Activated CD8-positive, alpha-beta T cell treated with anti-CD3 and anti-CD28 coated beads, Interleukin-2, amount 10 ng/mL, durations not matched to agents 7 days and 5 days (primary cell): ENCODE results near the gene WNK2. TPM values are rescaled to one million over a fixed set of nuclear protein-coding genes. Genes with fewer than 3 reads are reported as not detected.

Source experiments
- ATAC-seq: fragments of 150-1000 bp; cut with Tn5 transposase; one replicate; pipeline ENCODE4 v1.10.0; 2021; ENCODE audit warnings: moderate library complexity
- CTCF ChIA-PET: fragments of 350-600 bp; sonication (Branson Sonifier 250); formaldehyde crosslinking; loops from one replicate; lab custom pipeline; 2021; ENCODE audit warnings: antibody characterized with exemption; lab: Charles Lee
- POLR2A ChIA-PET: fragments of 350-600 bp; sonication (Branson Sonifier 250); formaldehyde crosslinking; loops from one replicate; lab custom pipeline; 2021; ENCODE audit warnings: antibody characterized with exemption; lab: Charles Lee
- DNase-seq: peaks from one replicate; pipeline ENCODE4 v3.0.0-alpha.2; 2020
- H3K27ac Mint-ChIP-seq: one replicate; pipeline ENCODE4 v1.8.0; 2021; ENCODE audit warnings: mild to moderate bottlenecking, mixed read lengths
- H3K27me3 Mint-ChIP-seq: one replicate; pipeline ENCODE4 v1.8.0; 2021; ENCODE audit warnings: low read depth, mixed read lengths
- H3K36me3 Mint-ChIP-seq: one replicate; pipeline ENCODE4 v1.8.0; 2021; ENCODE audit warnings: low read depth, mixed read lengths
- H3K4me1 Mint-ChIP-seq: one replicate; pipeline ENCODE4 v1.8.0; 2021; ENCODE audit warnings: low read depth, mixed read lengths
- H3K4me3 Mint-ChIP-seq: one replicate; pipeline ENCODE4 v1.8.0; 2021; ENCODE audit warnings: mild to moderate bottlenecking, mixed read lengths
- H3K9me3 Mint-ChIP-seq: one replicate; pipeline ENCODE4 v1.8.0; 2022; ENCODE audit warnings: mixed read lengths; ENCODE audit not compliant: insufficient read depth
- total RNA-seq, 2 experiments: library from RNA; stranded (reverse); gene quantifications; one replicate each; pipeline ENCODE4 v1.2.3, GENCODE V29; 2021

WNK2 gene
- total RNA-seq, 2 experiments from 2014 or later, result not detected

- no peak for ATAC-seq
- ChIA-PET CTCF (no interaction called here), POLR2A (no interaction called here)
- Mint-ChIP-seq H3K4me1 (no peaks in the 10 kb centered on the region), H3K27ac (no peak overlapping the region), H3K4me3 (no peak overlapping the region), H3K27me3 (peaks cover 28% of the 10 kb centered on the region), H3K36me3 (no peaks in the 10 kb centered on the region), H3K9me3 (no peaks in the 10 kb centered on the region)
- no peak for DNase-seq
These were observed 102.6 kb downstream of the WNK2 start for GRCh38 chr9:93286252-93287188.

DNA sequence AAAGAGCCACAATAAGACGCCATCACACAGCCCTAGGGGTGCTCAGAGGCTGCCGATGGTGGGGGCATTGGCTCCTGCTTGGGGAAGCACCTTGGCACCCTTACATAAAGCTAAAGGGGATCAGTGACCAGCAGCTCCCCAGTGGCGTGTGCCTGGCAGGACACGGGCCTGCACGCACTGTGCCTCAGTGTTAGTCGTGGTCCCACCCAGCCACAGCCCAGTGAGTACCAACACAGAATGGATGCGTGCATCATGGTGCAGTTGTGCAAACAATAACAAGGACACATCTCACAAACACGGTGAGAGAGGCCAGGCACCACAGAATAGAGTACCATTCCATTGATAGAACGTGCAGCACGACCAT, 103.2 kb downstream of the WNK2 start:
- DNase-seq, result no peak
- no peak overlapping the region for H3K27ac Mint-ChIP-seq

DNA sequence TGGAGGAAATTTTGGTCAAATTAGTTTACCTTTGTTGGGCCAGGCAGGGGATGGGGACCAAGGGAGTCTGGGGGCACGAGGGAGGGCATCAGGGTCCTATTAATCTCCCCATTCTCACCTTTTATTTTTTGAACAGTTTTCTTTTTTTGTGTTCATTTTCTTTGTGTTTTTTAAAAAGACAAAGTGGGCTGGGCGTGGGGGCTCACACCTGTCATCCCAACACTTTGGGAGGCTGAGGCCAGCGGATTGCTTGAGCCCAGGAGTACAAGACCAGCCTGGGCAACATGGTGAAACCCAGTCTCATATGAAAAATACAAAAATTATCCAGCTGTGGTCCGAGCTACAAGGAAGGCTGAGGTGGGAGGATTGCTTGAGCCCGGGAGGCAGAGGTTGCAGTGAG, 103.7 kb downstream of the WNK2 start:
- H3K27me3 Mint-ChIP-seq, result peaks cover 22% of the 10 kb centered on the region
- H3K27ac Mint-ChIP-seq, result no peak overlapping the region
- H3K36me3 Mint-ChIP-seq, result no peaks in the 10 kb centered on the region
- no peaks in the 10 kb centered on the region for H3K4me1 Mint-ChIP-seq
- no peak overlapping the region for H3K4me3 Mint-ChIP-seq
- ATAC-seq, result no peak
- CTCF ChIA-PET, result no interaction called here
- POLR2A ChIA-PET, result no interaction called here
- no peak for DNase-seq
- no peaks in the 10 kb centered on the region for H3K9me3 Mint-ChIP-seq

More for the DNA sequence above, 103.2 kb downstream of the WNK2 start:
- ChIA-PET POLR2A (no interaction called here), CTCF (no interaction called here)
- Mint-ChIP-seq H3K27me3 (peaks cover 22% of the 10 kb centered on the region), H3K36me3 (no peaks in the 10 kb centered on the region), H3K4me1 (no peaks in the 10 kb centered on the region), H3K9me3 (no peaks in the 10 kb centered on the region), H3K4me3 (no peak overlapping the region)
- no peak for ATAC-seq

DNA sequence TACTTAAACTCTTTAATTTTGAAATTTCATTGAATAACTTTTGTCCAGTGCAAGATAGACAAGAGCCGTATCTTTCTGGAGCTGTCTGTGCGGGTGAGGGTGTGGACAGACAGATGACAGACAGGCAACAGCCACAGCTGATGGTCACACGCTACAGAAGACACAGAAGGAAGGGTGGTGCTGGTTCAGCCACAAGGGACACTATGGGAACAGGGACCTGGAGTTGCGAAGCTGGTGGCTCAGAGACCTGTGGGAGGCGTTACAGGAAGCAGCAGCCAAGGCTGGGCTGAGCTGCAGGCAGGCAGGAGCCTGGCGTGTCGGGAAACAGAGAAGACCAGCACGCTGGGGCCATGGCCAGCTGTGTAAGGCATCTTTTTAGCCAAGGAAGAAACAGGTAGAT, 104.4 kb downstream of the WNK2 start:
- ChIA-PET CTCF (no interaction called here), POLR2A (no interaction called here)
- no peak for ATAC-seq
- H3K36me3 Mint-ChIP-seq, result no peaks in the 10 kb centered on the region
- no peak overlapping the region for H3K27ac Mint-ChIP-seq
- no peaks in the 10 kb centered on the region for H3K9me3 Mint-ChIP-seq
- H3K4me1 Mint-ChIP-seq, result no peaks in the 10 kb centered on the region
- DNase-seq, result no peak
- no peak overlapping the region for H3K4me3 Mint-ChIP-seq
- H3K27me3 Mint-ChIP-seq, result peaks cover 18% of the 10 kb centered on the region

DNA sequence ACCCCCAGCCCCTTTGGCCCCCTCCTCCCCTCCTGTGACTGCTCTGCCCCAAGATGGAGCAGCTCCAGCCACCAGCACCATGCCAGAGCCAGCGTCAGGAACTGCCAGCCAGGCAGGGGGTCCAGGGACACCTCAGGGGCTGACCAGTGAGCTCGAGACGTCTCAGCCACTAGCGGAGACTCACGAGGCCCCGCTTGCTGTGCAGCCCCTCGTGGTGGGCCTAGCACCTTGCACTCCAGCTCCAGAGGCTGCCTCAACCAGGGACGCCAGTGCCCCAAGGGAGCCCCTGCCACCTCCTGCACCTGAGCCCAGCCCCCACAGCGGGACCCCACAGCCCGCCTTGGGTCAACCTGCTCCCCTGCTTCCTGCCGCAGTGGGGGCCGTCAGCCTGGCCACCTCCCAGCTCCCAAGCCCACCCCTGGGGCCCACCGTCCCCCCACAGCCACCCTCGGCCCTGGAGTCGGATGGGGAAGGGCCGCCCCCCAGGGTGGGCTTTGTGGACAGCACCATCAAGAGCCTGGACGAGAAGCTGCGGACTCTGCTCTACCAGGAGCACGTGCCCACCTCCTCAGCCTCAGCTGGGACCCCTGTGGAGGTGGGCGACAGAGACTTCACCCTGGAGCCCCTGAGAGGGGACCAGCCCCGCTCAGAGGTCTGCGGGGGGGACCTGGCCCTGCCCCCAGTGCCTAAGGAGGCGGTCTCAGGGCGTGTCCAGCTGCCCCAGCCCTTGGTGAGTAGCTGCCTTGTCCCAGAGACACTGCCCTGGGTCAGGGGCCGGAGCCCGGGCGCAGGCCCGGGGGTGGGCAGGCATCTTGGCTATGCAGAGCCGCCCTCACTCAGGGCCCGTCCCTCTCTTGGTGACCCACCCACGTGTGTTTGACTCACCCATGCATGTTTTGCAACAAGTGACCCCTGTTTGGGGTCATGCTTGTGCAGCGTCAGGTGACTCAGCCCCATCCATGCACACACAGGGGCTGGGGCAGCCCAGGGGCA, 105.2 kb downstream of the WNK2 start:
- CTCF ChIA-PET, result no interaction called here
- Mint-ChIP-seq H3K4me3 (no peak overlapping the region), H3K4me1 (no peaks in the 10 kb centered on the region), H3K27ac (no peak overlapping the region), H3K9me3 (no peaks in the 10 kb centered on the region), H3K27me3 (peaks cover 10% of the 10 kb centered on the region), H3K36me3 (no peaks in the 10 kb centered on the region)
- DNase-seq (no peak), ATAC-seq (no peak)
- POLR2A ChIA-PET, result no interaction called here

DNA sequence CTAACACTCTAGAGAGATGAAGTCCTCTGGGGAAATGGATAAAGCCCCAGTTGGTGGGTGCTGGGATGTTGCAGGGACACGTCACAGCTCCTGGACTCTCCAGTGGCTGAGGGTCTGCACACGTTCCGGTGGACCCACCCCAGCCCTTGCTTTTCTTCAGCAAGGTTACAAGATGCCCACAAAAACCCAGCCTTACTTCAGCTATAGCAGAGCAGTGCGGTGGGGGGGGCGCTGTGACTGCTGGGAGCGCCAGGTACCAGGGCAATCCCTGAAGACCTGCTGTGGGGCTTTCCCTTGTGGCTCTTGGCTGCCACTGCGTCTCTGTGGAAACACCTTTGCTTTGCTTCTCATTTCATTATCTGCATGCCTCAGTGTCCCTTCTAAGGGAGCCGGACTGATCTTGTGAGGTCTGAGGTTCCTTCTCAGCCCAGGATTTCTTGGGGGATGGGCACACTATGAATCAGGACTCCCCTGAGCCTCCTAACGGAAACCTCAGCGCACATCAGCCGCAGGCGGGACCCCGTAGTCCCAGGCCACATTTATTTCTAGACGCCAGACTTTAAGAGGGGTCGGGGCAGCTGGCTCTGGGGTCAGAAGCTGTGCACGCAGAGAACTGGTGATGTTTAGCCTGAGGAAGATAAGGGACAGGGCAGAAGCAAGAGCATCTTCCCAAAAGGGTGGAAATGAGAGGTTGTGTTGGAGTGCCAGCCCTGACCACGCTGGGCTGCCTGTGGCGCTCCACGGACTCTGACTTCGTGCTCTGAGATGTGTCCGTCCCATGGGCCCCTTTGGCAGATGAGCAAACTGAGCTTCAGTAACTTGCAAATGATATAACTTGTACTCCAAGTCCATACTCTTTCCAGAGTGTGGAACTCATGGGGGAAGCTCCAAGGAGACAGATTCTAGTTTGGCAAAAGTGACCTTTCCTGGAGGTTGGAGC, 106.8 kb downstream of the WNK2 start:
- no peaks in the 10 kb centered on the region for H3K4me1 Mint-ChIP-seq
- peaks cover 3% of the 10 kb centered on the region for H3K27me3 Mint-ChIP-seq
- no peak overlapping the region for H3K4me3 Mint-ChIP-seq
- ChIA-PET CTCF (no interaction called here), POLR2A (no interaction called here)
- H3K36me3 Mint-ChIP-seq, result no peaks in the 10 kb centered on the region
- H3K9me3 Mint-ChIP-seq, result no peaks in the 10 kb centered on the region
- H3K27ac Mint-ChIP-seq, result no peak overlapping the region
- no peak for ATAC-seq
- DNase-seq, result no peak

- POLR2A ChIA-PET, result no interaction called here
- Mint-ChIP-seq H3K36me3 (no peaks in the 10 kb centered on the region), H3K4me3 (no peak overlapping the region), H3K4me1 (no peaks in the 10 kb centered on the region), H3K9me3 (no peaks in the 10 kb centered on the region), H3K27ac (no peak overlapping the region), H3K27me3 (peaks cover 2% of the 10 kb centered on the region)
- DNase-seq, result no peak
- CTCF ChIA-PET, result no interaction called here
- ATAC-seq, result no peak
These were observed 107.8 kb downstream of the WNK2 start for GRCh38 chr9:93291536-93292287.

- ATAC-seq (no peak), DNase-seq (no peak)
- H3K4me1 Mint-ChIP-seq, result peaks cover 3% of the 10 kb centered on the region
- H3K4me3 Mint-ChIP-seq, result no peak overlapping the region
- POLR2A ChIA-PET, result no interaction called here
- no peak overlapping the region for H3K27ac Mint-ChIP-seq
- H3K27me3 Mint-ChIP-seq, result peaks cover 1% of the 10 kb centered on the region
- H3K36me3 Mint-ChIP-seq, result no peaks in the 10 kb centered on the region
- CTCF ChIA-PET, result no interaction called here
- H3K9me3 Mint-ChIP-seq, result no peaks in the 10 kb centered on the region
These were observed 108.3 kb downstream of the WNK2 start for GRCh38 chr9:93292288-93292615.

DNA sequence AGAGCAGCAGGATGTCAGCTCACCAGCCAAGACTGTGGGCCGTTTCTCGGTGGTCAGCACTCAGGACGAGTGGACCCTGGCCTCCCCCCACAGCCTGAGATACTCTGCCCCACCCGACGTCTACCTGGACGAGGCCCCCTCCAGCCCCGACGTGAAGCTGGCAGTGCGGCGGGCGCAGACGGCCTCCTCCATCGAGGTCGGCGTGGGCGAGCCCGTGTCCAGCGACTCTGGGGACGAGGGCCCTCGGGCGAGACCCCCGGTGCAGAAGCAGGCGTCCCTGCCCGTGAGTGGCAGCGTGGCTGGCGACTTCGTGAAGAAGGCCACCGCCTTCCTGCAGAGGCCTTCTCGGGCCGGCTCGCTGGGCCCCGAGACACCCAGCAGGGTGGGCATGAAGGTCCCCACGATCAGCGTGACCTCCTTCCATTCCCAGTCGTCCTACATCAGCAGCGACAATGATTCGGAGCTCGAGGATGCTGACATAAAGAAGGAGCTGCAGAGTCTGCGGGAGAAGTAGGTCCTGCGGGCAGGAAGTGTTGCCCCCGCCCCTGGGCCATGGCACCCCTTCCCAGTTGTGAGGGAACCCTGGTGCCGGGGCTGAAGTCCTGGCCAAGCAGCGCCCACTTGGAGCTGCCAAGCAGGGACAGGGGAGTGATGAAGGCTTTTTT, 108.9 kb downstream of the WNK2 start:
- H3K4me1 Mint-ChIP-seq, result peaks cover 7% of the 10 kb centered on the region
- CTCF ChIA-PET, result no interaction called here
- POLR2A ChIA-PET, result no interaction called here

GRCh38 chr9:93294011-93294410, 110.1 kb downstream of the WNK2 start:
- H3K36me3 Mint-ChIP-seq, result no peaks in the 10 kb centered on the region
- H3K9me3 Mint-ChIP-seq, result no peaks in the 10 kb centered on the region
- ATAC-seq (no peak), DNase-seq (no peak)
- ChIA-PET CTCF (no interaction called here), POLR2A (no interaction called here)
- peaks cover 7% of the 10 kb centered on the region for H3K4me1 Mint-ChIP-seq
- no peak overlapping the region for H3K4me3 Mint-ChIP-seq
- H3K27me3 Mint-ChIP-seq, result no peaks in the 10 kb centered on the region
- no peak overlapping the region for H3K27ac Mint-ChIP-seq

More for the DNA sequence above, 108.9 kb downstream of the WNK2 start:
- Mint-ChIP-seq H3K4me3 (no peak overlapping the region), H3K9me3 (no peaks in the 10 kb centered on the region), H3K27me3 (no peaks in the 10 kb centered on the region), H3K36me3 (no peaks in the 10 kb centered on the region), H3K27ac (no peak overlapping the region)
- no peak for ATAC-seq
- DNase-seq, result no peak
